Nephron progenitor cell (in vitro differentiated cells): ENCODE measurements around the gene PRKCE.

ENCODE experiments used
- DNase-seq: peaks from one replicate; pipeline ENCODE4 v3.0.0; 2021
- H3K27ac Mint-ChIP-seq: 2 replicates; pipeline ENCODE4 v1.8.0; 2021; ENCODE audit warnings: mild to moderate bottlenecking, moderate library complexity, mixed read lengths
- H3K27me3 Mint-ChIP-seq: 2 replicates; pipeline ENCODE4 v1.8.0; 2021; ENCODE audit warnings: mild to moderate bottlenecking, low read depth, mixed read lengths; ENCODE audit not compliant: poor library complexity
- H3K36me3 Mint-ChIP-seq: 2 replicates; pipeline ENCODE4 v1.8.0; 2021; ENCODE audit warnings: low read depth, mixed read lengths
- H3K4me1 Mint-ChIP-seq: 2 replicates; pipeline ENCODE4 v1.8.0; 2021; ENCODE audit warnings: mixed read lengths
- H3K4me3 Mint-ChIP-seq: 2 replicates; pipeline ENCODE4 v1.8.0; 2021; ENCODE audit warnings: mild to moderate bottlenecking, moderate library complexity, mixed read lengths
- H3K9me3 Mint-ChIP-seq: 2 replicates; pipeline ENCODE4 v1.8.0; 2021; ENCODE audit warnings: mild to moderate bottlenecking, moderate library complexity, mixed read lengths
- TF ChIP-seq, protein P1 (sequence below): fragments of 200-600 bp; sonication (generic); IDR thresholded peaks from 2 replicates; pipeline ENCODE4 v1.5.0; 2021; ENCODE audit warnings: antibody characterized with exemption

The PRKCE gene

DNA sequence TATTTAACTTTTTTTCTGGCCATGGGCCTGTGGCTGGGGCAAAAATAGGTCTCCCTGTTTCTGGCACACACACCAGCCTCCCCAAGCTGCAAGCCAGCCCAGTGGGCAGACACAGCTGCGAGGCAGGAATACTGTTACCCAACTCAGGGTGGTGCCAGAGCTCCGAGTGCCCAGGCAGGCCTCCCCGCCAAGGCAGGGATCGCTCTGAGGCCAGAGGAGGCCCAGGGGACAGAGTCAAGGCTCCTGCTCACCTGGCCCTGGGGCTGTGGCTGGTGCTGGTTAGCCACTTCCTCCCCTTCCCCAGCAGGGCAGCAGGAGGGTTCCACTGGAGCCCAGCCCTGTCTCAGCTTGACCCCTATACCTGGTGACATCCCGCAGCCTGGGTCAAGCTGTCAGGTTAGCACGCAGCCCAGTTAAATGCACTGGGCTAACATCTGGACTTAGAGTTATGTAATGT, 578.7 kb downstream of the PRKCE start:
- H3K9me3 Mint-ChIP-seq, result no peaks in the 10 kb centered on the region
- H3K27me3 Mint-ChIP-seq, result peaks cover 16% of the 10 kb centered on the region
- TF ChIP-seq, protein P1, sequence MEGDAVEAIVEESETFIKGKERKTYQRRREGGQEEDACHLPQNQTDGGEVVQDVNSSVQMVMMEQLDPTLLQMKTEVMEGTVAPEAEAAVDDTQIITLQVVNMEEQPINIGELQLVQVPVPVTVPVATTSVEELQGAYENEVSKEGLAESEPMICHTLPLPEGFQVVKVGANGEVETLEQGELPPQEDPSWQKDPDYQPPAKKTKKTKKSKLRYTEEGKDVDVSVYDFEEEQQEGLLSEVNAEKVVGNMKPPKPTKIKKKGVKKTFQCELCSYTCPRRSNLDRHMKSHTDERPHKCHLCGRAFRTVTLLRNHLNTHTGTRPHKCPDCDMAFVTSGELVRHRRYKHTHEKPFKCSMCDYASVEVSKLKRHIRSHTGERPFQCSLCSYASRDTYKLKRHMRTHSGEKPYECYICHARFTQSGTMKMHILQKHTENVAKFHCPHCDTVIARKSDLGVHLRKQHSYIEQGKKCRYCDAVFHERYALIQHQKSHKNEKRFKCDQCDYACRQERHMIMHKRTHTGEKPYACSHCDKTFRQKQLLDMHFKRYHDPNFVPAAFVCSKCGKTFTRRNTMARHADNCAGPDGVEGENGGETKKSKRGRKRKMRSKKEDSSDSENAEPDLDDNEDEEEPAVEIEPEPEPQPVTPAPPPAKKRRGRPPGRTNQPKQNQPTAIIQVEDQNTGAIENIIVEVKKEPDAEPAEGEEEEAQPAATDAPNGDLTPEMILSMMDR, result no peak
- H3K36me3 Mint-ChIP-seq, result no peaks in the 10 kb centered on the region
- no peak for DNase-seq
- H3K4me3 Mint-ChIP-seq, result no peak overlapping the region
- H3K27ac Mint-ChIP-seq, result no peak overlapping the region
- peaks cover 5% of the 10 kb centered on the region for H3K4me1 Mint-ChIP-seq

DNA sequence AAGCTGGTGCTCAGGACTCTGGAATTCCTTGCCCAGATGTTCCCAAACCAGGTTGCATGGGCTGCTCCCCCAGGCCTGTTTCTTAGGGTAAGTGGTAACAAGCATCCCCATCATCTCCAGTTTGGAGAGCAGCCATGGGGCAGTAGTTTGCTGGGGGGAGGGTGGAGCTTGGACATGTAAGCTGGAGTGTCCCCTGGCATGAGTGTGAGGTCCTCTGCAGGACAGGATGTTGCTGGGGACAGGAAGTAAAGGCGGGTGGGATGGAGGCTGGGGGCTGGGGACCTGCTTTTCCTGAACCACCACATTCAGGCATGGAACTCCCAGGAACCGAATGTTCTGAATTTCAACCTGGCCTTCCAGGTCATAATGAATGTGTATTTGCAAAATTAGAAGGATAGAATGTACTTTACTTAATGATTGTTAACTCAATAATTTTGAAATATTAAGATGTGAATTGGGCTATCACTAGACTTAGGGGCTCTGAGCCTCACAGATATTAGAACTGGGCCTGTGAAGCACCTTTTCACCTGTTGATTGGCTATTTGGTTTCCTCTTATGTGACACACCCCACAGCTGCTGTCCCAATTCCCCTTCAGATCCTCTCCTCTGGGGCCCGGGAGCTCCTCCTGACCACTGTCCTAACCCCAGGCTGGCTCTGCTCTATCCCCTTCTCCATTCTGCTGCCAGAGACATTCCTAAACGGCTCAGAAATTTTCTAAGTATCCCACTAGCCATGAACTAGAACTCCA, 579.4 kb downstream of the PRKCE start:
- Mint-ChIP-seq H3K4me3 (no peak overlapping the region), H3K27me3 (peaks cover 17% of the 10 kb centered on the region), H3K4me1 (peaks cover 5% of the 10 kb centered on the region), H3K27ac (no peak overlapping the region), H3K36me3 (no peaks in the 10 kb centered on the region), H3K9me3 (no peaks in the 10 kb centered on the region)
- no peak for DNase-seq
- TF ChIP-seq, protein P1, result no peak

DNA sequence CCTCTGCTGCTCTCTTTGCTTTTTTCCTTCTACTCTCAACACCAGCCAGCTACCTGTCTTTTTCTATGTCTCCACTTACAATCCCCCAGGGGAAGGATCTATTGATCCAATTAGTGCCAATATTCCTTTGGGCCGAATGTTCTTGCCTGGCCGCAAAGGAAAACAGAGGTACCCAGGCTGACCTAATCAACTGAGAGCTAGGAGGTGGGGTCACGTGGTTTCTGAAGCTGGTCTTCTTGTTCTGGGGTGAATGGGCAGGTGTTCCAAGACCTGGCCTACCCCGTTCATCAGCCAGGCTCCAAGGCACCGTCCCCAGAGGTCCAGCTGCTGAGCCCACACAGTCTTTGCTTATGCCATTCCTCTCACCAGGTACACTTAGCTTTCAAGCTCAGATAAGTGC, 580.2 kb downstream of the PRKCE start:
- TF ChIP-seq, protein P1, result no peak
- Mint-ChIP-seq H3K27me3 (peaks cover 21% of the 10 kb centered on the region), H3K4me1 (peaks cover 5% of the 10 kb centered on the region), H3K27ac (no peak overlapping the region), H3K36me3 (no peaks in the 10 kb centered on the region), H3K9me3 (no peaks in the 10 kb centered on the region), H3K4me3 (no peak overlapping the region)
- DNase-seq, result no peak

DNA sequence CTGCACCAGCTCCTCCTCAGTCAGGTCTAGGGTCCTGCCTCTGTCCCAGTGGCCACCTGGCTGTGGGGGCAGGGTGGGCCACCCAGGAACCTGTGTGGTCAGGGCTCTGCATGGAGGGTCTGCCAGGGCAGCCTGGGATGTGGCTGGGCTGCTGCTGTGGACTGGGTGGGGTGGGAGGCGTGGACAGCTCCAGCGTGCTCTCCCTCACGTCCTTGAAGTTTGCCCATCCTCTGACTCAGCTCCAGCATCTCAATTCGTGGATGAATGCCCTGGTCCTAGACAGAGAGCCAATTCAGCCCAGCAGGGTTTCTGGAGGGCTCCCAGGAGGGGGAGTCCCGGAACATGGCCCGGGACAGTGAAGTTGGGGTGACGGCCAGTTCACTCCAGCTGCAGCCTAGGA, 581.4 kb downstream of the PRKCE start:
- no peak for DNase-seq
- H3K27ac Mint-ChIP-seq, result no peak overlapping the region
- peaks cover 24% of the 10 kb centered on the region for H3K27me3 Mint-ChIP-seq
- no peaks in the 10 kb centered on the region for H3K36me3 Mint-ChIP-seq
- H3K4me1 Mint-ChIP-seq, result peaks cover 5% of the 10 kb centered on the region
- no peaks in the 10 kb centered on the region for H3K9me3 Mint-ChIP-seq
- H3K4me3 Mint-ChIP-seq, result no peak overlapping the region
- TF ChIP-seq, protein P1, result no peak

DNA sequence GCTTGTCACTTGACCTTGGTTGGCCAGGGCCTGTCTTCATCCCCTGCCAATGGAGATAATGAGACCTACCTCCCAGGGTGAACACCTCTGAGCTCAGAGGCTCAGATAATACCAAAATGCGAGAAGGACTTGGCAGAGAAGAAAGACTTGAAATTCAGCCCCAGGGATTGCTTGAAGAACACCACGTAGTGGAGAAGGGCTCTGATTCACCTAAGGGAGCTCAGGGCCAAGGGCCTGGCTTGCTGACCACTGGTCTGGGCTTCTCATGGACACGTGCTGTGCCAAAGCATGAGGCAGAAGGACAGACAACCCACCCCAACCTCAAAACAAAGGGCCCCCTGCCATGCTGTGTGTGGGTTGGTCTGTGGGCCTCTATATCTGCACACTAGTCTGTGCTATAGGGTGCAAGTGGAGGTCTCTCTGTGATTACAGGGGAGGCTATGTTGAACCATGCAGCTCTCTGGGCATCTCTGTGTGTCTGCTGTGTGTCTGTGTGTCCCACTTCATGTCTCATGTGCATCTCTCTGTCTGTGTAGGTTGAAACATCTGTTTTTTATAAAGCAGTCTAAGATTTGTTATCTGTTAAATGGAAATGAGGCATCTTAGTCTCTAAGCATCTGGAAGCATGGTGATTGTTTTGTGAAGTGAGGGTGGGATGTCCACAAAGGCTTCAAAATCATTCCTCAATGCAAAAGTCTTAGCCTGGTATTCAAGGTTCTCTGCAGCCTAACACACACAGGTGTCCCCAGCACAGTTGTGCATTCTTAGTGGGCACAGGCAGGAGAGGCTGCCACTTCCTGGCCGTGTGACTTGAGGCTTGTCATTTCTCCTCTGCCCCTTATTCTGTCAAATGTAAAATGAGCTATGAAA, 584.8 kb downstream of the PRKCE start:
- H3K27me3 Mint-ChIP-seq, result peaks cover 18% of the 10 kb centered on the region
- H3K27ac Mint-ChIP-seq, result no peak overlapping the region
- peaks cover 3% of the 10 kb centered on the region for H3K4me1 Mint-ChIP-seq
- no peak for DNase-seq
- H3K4me3 Mint-ChIP-seq, result no peak overlapping the region
- no peaks in the 10 kb centered on the region for H3K9me3 Mint-ChIP-seq
- TF ChIP-seq, protein P1, result no peak
- H3K36me3 Mint-ChIP-seq, result no peaks in the 10 kb centered on the region
